ENCODE results near the gene LMNTD2. TPM values are rescaled to one million over a fixed set of nuclear protein-coding genes. Genes with fewer than 3 reads are reported as not detected.

LMNTD2 gene
- total and polyA plus RNA-seq, 2 of the 13 experiments (the other 11 are each of a cell fraction or from before 2014, with no cell fraction given) = 1.1 to 3.1 TPM

DNA sequence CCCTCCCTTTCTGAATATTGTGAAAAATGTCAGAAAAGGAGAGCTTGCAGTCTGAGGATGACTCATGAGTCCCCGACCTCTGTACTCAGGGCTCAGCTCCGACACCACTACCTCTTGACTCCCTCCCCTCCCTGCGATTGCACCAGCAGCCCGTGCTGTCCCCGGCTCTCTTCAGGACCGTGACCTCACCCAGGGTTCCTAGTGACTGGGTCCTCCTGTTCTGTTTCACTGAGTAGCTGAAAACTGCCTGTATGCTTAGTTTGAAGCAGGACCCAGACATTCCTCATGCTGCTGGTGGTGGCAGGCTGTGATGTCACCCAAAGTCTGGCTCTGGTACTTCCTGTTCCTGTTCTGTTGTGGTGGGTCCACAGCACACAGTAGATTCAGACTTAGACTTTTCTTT lies 27.4 kb upstream of the LMNTD2 start (continued):
- TF ChIP-seq, protein P1, sequence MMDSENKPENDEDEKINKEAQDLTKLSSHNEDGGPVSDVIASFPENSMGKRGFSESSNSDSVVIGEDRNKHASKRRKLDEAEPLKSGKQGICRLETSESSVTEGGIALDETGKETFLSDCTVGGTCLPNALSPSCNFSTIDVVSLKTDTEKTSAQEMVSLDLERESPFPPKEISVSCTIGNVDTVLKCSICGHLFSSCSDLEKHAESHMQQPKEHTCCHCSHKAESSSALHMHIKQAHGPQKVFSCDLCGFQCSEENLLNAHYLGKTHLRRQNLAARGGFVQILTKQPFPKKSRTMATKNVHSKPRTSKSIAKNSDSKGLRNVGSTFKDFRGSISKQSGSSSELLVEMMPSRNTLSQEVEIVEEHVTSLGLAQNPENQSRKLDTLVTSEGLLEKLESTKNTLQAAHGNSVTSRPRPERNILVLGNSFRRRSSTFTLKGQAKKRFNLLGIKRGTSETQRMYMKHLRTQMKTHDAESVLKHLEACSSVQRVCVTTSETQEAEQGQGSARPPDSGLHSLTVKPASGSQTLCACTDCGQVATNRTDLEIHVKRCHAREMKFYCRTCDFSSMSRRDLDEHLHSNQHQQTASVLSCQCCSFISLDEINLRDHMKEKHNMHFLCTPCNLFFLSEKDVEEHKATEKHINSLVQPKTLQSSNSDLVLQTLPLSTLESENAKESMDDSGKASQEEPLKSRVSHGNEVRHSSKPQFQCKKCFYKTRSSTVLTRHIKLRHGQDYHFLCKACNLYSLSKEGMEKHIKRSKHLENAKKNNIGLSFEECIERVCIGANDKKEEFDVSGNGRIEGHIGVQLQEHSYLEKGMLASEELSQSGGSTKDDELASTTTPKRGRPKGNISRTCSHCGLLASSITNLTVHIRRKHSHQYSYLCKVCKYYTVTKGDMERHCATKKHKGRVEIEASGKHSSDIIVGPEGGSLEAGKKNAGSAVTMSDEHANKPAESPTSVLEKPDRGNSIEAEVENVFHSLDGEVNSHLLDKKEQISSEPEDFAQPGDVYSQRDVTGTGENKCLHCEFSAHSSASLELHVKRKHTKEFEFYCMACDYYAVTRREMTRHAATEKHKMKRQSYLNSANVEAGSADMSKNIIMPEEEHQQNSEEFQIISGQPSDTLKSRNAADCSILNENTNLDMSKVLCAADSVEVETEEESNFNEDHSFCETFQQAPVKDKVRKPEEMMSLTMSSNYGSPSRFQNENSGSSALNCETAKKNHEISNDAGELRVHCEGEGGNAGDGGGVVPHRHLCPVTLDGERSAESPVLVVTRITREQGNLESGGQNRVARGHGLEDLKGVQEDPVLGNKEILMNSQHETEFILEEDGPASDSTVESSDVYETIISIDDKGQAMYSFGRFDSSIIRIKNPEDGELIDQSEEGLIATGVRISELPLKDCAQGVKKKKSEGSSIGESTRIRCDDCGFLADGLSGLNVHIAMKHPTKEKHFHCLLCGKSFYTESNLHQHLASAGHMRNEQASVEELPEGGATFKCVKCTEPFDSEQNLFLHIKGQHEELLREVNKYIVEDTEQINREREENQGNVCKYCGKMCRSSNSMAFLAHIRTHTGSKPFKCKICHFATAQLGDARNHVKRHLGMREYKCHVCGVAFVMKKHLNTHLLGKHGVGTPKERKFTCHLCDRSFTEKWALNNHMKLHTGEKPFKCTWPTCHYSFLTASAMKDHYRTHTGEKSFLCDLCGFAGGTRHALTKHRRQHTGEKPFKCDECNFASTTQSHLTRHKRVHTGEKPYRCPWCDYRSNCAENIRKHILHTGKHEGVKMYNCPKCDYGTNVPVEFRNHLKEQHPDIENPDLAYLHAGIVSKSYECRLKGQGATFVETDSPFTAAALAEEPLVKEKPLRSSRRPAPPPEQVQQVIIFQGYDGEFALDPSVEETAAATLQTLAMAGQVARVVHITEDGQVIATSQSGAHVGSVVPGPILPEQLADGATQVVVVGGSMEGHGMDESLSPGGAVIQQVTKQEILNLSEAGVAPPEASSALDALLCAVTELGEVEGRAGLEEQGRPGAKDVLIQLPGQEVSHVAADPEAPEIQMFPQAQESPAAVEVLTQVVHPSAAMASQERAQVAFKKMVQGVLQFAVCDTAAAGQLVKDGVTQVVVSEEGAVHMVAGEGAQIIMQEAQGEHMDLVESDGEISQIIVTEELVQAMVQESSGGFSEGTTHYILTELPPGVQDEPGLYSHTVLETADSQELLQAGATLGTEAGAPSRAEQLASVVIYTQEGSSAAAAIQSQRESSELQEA (CRISPR knock-in tag; IDR thresholded peaks at IDR 0.05; ENCODE audit: not compliant biosample characterization) = no peak
- TF ChIP-seq NCOR1 (IDR thresholded peaks at IDR 0.05; ENCODE audit: borderline replicate concordance, low read length) (peak; percentile 66; the same call in 1 of the 2 replicates), REPIN1 (CRISPR knock-in tag; IDR thresholded peaks at IDR 0.05; ENCODE audit: borderline replicate concordance, low read depth) (peak; percentile 77), ATF3 (CRISPR knock-in tag; IDR thresholded peaks at IDR 0.05) (peak; percentile 98), ZSCAN30 (CRISPR knock-in tag; IDR thresholded peaks at IDR 0.05) (no peak), SP140L (CRISPR knock-in tag; IDR thresholded peaks at IDR 0.05; ENCODE audit: borderline replicate concordance) (no peak), HNF4G (IDR thresholded peaks at IDR 0.05; ENCODE audit: borderline replicate concordance, low read depth, low read length) (peak; percentile 91), HNF4G (CRISPR knock-in tag; IDR thresholded peaks at IDR 0.05; ENCODE audit: borderline replicate concordance, low read depth) (peak; percentile 74; the same call in 1 of the 2 replicates), CEBPB (IDR thresholded peaks at IDR 0.05; ENCODE audit: borderline replicate concordance, low read depth, low read length) (peak; percentile 95)
- TF ChIP-seq, protein P2, sequence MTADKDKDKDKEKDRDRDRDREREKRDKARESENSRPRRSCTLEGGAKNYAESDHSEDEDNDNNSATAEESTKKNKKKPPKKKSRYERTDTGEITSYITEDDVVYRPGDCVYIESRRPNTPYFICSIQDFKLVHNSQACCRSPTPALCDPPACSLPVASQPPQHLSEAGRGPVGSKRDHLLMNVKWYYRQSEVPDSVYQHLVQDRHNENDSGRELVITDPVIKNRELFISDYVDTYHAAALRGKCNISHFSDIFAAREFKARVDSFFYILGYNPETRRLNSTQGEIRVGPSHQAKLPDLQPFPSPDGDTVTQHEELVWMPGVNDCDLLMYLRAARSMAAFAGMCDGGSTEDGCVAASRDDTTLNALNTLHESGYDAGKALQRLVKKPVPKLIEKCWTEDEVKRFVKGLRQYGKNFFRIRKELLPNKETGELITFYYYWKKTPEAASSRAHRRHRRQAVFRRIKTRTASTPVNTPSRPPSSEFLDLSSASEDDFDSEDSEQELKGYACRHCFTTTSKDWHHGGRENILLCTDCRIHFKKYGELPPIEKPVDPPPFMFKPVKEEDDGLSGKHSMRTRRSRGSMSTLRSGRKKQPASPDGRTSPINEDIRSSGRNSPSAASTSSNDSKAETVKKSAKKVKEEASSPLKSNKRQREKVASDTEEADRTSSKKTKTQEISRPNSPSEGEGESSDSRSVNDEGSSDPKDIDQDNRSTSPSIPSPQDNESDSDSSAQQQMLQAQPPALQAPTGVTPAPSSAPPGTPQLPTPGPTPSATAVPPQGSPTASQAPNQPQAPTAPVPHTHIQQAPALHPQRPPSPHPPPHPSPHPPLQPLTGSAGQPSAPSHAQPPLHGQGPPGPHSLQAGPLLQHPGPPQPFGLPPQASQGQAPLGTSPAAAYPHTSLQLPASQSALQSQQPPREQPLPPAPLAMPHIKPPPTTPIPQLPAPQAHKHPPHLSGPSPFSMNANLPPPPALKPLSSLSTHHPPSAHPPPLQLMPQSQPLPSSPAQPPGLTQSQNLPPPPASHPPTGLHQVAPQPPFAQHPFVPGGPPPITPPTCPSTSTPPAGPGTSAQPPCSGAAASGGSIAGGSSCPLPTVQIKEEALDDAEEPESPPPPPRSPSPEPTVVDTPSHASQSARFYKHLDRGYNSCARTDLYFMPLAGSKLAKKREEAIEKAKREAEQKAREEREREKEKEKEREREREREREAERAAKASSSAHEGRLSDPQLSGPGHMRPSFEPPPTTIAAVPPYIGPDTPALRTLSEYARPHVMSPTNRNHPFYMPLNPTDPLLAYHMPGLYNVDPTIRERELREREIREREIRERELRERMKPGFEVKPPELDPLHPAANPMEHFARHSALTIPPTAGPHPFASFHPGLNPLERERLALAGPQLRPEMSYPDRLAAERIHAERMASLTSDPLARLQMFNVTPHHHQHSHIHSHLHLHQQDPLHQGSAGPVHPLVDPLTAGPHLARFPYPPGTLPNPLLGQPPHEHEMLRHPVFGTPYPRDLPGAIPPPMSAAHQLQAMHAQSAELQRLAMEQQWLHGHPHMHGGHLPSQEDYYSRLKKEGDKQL (CRISPR knock-in tag; IDR thresholded peaks at IDR 0.05; ENCODE audit: low read depth) = peak; percentile 61; the same call in 1 of the 2 replicates
- TF ChIP-seq, protein P3, sequence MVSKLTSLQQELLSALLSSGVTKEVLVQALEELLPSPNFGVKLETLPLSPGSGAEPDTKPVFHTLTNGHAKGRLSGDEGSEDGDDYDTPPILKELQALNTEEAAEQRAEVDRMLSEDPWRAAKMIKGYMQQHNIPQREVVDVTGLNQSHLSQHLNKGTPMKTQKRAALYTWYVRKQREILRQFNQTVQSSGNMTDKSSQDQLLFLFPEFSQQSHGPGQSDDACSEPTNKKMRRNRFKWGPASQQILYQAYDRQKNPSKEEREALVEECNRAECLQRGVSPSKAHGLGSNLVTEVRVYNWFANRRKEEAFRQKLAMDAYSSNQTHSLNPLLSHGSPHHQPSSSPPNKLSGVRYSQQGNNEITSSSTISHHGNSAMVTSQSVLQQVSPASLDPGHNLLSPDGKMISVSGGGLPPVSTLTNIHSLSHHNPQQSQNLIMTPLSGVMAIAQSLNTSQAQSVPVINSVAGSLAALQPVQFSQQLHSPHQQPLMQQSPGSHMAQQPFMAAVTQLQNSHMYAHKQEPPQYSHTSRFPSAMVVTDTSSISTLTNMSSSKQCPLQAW (CRISPR knock-in tag; IDR thresholded peaks at IDR 0.05) = peak; percentile 84
- TF ChIP-seq, protein P4, sequence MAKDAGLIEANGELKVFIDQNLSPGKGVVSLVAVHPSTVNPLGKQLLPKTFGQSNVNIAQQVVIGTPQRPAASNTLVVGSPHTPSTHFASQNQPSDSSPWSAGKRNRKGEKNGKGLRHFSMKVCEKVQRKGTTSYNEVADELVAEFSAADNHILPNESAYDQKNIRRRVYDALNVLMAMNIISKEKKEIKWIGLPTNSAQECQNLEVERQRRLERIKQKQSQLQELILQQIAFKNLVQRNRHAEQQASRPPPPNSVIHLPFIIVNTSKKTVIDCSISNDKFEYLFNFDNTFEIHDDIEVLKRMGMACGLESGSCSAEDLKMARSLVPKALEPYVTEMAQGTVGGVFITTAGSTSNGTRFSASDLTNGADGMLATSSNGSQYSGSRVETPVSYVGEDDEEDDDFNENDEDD (CRISPR knock-in tag; IDR thresholded peaks at IDR 0.05; ENCODE audit: borderline replicate concordance) = peak; percentile 49; the same call in 1 of the 2 replicates

Data from HepG2 (cell line).